Fibroblast of skin of scalp (primary cell): ENCODE results near the gene BTBD9.

Experiments
- DNase-seq: peaks from one replicate; pipeline ENCODE4 v3.0.0-alpha.2; 2013

The BTBD9 gene

GRCh38 chr6:38173909-38174308 is 465.8 kb downstream of the BTBD9 start:
- no peak for DNase-seq

GRCh38 chr6:38172739-38173410 is 466.9 kb downstream of the BTBD9 start:
- no peak for DNase-seq

- DNase-seq: no peak
Measured at GRCh38 chr6:38171997-38172738, 467.6 kb downstream of the BTBD9 start.

GRCh38 chr6:38170666-38171355 is 468.9 kb downstream of the BTBD9 start:
- no peak for DNase-seq

- DNase-seq: no peak
Measured at GRCh38 chr6:38169977-38170526, 469.7 kb downstream of the BTBD9 start.

GRCh38 chr6:38169221-38169976 is 470.3 kb downstream of the BTBD9 start:
- no peak for DNase-seq

- DNase-seq: no peak
Measured at GRCh38 chr6:38168699-38169098, 471.0 kb downstream of the BTBD9 start.

- no peak for DNase-seq
Measured at GRCh38 chr6:38168126-38168525, 471.6 kb downstream of the BTBD9 start.

- DNase-seq: no peak
Measured at GRCh38 chr6:38167598-38167997, 472.1 kb downstream of the BTBD9 start.

GRCh38 chr6:38166411-38167240 is 473.1 kb downstream of the BTBD9 start:
- DNase-seq: no peak

GRCh38 chr6:38164671-38165108 is 475.0 kb downstream of the BTBD9 start:
- DNase-seq: no peak

- no peak for DNase-seq
Measured at GRCh38 chr6:38164131-38164481, 475.6 kb downstream of the BTBD9 start.

GRCh38 chr6:38163186-38164130 is 476.3 kb downstream of the BTBD9 start:
- DNase-seq: no peak

GRCh38 chr6:38162493-38163185 is 477.1 kb downstream of the BTBD9 start:
- DNase-seq: no peak

- no peak for DNase-seq
Measured at GRCh38 chr6:38161754-38162492, 477.8 kb downstream of the BTBD9 start.

GRCh38 chr6:38161331-38161730 is 478.4 kb downstream of the BTBD9 start:
- DNase-seq: no peak

- no peak for DNase-seq
Measured at GRCh38 chr6:38160831-38161230, 478.9 kb downstream of the BTBD9 start.

- DNase-seq: no peak
Measured at GRCh38 chr6:38159596-38159995, 480.1 kb downstream of the BTBD9 start.

- no peak for DNase-seq
Measured at GRCh38 chr6:38158762-38159350, 480.9 kb downstream of the BTBD9 start.
